Superior temporal gyrus (tissue), 1 donor: Measurements from ENCODE around the gene ZFP28.

Experiments used
- DNase-seq: peaks from one replicate; pipeline ENCODE4 v3.0.0-alpha.2; 2016; ENCODE audit errors: extremely low spot score

ZFP28 gene

GRCh38 chr19:56538761-56539263 lies at the start of gene ZFP28:
TSS of gene ZFP28 (plus strand) at chr19:56538948. CDS start at chr19:56539019, 71 bp downstream.
- peak; percentile 5 for DNase-seq

GRCh38 chr19:56491399-56491798 lies 47.3 kb upstream of the ZFP28 start:
- DNase-seq: no peak

- DNase-seq: no peak
Measured at GRCh38 chr19:56504581-56504980, 34.2 kb upstream of the ZFP28 start.

- DNase-seq: peak; percentile 99
Measured at GRCh38 chr19:56507446-56508289, 31.1 kb upstream of the ZFP28 start, which contains the start of gene ZNF471. TSS of gene ZNF471 (plus strand) at chr19:56507855. CDS start at chr19:56511572, 3,717 bp downstream.

- no peak for DNase-seq
Measured at GRCh38 chr19:56508290-56508778, 30.4 kb upstream of the ZFP28 start.

GRCh38 chr19:56525214-56525860 lies 13.4 kb upstream of the ZFP28 start:
- no peak for DNase-seq

- DNase-seq: no peak
Measured at GRCh38 chr19:56537442-56537841, 1.3 kb upstream of the ZFP28 start.

- DNase-seq: peak; percentile 89
Measured at GRCh38 chr19:56538254-56538760, 441 bp upstream of the ZFP28 start.

- DNase-seq: no peak
Measured at GRCh38 chr19:56543776-56544175, 5.0 kb downstream of the ZFP28 start.

GRCh38 chr19:56547535-56547934 lies 8.8 kb downstream of the ZFP28 start:
- no peak for DNase-seq

- DNase-seq: no peak
Measured at GRCh38 chr19:56554272-56554869, 15.6 kb downstream of the ZFP28 start.

GRCh38 chr19:56562766-56563165 lies 24.0 kb downstream of the ZFP28 start:
- DNase-seq: no peak

- no peak for DNase-seq
Measured at GRCh38 chr19:56566904-56567273, 28.1 kb downstream of the ZFP28 start.

- DNase-seq: peak; percentile 94
Measured at GRCh38 chr19:56567274-56568120, 28.7 kb downstream of the ZFP28 start, which contains the start of gene ZNF470. TSS of gene ZNF470 (plus strand) at chr19:56567468. CDS start at chr19:56570312, 2,844 bp downstream.

GRCh38 chr19:56572589-56572988 lies 33.8 kb downstream of the ZFP28 start:
- DNase-seq: no peak

- DNase-seq: no peak
Measured at GRCh38 chr19:56573914-56574313, 35.2 kb downstream of the ZFP28 start.

GRCh38 chr19:56577719-56578602 lies 39.2 kb downstream of the ZFP28 start:
- no peak for DNase-seq

GRCh38 chr19:56594446-56594782 lies 55.7 kb downstream of the ZFP28 start:
- DNase-seq: no peak

GRCh38 chr19:56594783-56595547 lies 56.2 kb downstream of the ZFP28 start, which contains the start of gene ZNF71:
TSS of gene ZNF71 (plus strand) at chr19:56595302. CDS start at chr19:56601559, 6,257 bp downstream.
- peak; percentile 88 for DNase-seq
